K562 (cell line): Measurements from ENCODE around the gene CSNK1G2. TPM values are rescaled to one million over a fixed set of nuclear protein-coding genes. Genes with fewer than 3 reads are reported as not detected.

Experiments used
- ATAC-seq: fragments of 200-7000 bp; cut with Tn5 transposase; 3 replicates; pipeline ENCODE4 v1.9.1; 2020; ENCODE audit warnings: moderate library complexity
- BruUV-seq: library from RNA; stranded (reverse); fragments of 400-500 nt; replicated peaks from 2 replicates; lab custom pipeline; 2021; lab: Mats Ljungman, UMichigan
- CTCF ChIA-PET: fragments of 300-600 bp; formaldehyde crosslinking; extraction: SDS; loops from one replicate; lab custom pipeline; 2021; ENCODE audit warnings: low intra/inter-chr PET ratio; lab: Yijun Ruan, JAX
- POLR2A ChIA-PET: fragments of 300-600, 350-650 bp; sonication (Branson Sonifier 250); formaldehyde crosslinking; extraction: SDS; loops from one replicate; lab custom pipeline; 2021; ENCODE audit warnings: antibody characterized with exemption, inconsistent platforms; lab: Yijun Ruan, JAX
- DNase-seq, 4 experiments: peaks; one replicate each; pipeline versions ENCODE4 v3.0.0 to v3.0.0-alpha.2; 2011 to 2018; ENCODE audit warnings: low spot score in 3 of 4, mixed read lengths in 3 of 4; ENCODE audit errors: extremely low read depth in 1 of 4
- FAIRE-seq: peaks from 2 replicates; lab custom pipeline; 2011; peaks lifted over from hg19 to GRCh38; lab: Jason Lieb, UNC
- H2AFZ ChIP-seq: 2 replicates; pipeline ENCODE4 v1.6.0; 2011; ENCODE audit warnings: low read depth, low read length, control low read depth, inconsistent platforms
- H3K27ac ChIP-seq: fragments of 200-600 bp; 3 replicates; pipeline ENCODE4 v1.8.0; 2011; ENCODE audit warnings: low read depth, mild to moderate bottlenecking, control low read depth, inconsistent platforms, low read length, moderate library complexity, mixed read lengths; ENCODE audit errors: extremely low read depth
- H3K27me3 ChIP-seq, 2 experiments: fragments of 300-600 bp in 1 of 2; 2 replicates in 1 of 2; 3 replicates in 1 of 2; pipeline versions ENCODE4 v1.6.0 to v1.8.0; 2011; ENCODE audit warnings: inconsistent platforms in 2 of 2, low read length in 2 of 2, mild to moderate bottlenecking in 1 of 2, mixed read lengths in 1 of 2, moderate library complexity in 1 of 2; ENCODE audit not compliant: control insufficient read depth in 2 of 2, insufficient read depth in 2 of 2
- H3K36me3 ChIP-seq: fragments of 300-600 bp; 3 replicates; pipeline ENCODE4 v1.8.0; 2011; ENCODE audit warnings: mild to moderate bottlenecking, low read length, inconsistent platforms; ENCODE audit not compliant: control insufficient read depth, insufficient read depth
- H3K4me1 ChIP-seq, 2 experiments: fragments of 200-600 bp in 1 of 2; replicated peaks in 1 of 2; 2 replicates in 1 of 2; 3 replicates in 1 of 2; pipeline versions ENCODE4 v1.5.1 to v1.8.0; 2011; ENCODE audit warnings: inconsistent platforms in 2 of 2, low read length in 2 of 2, mild to moderate bottlenecking in 1 of 2, mixed read lengths in 1 of 2, moderate library complexity in 1 of 2; ENCODE audit not compliant: control insufficient read depth in 2 of 2, insufficient read depth in 2 of 2
- H3K4me2 ChIP-seq: 2 replicates; pipeline ENCODE4 v1.6.1; 2011; ENCODE audit warnings: low read length, control low read depth, inconsistent platforms, mixed read lengths; ENCODE audit not compliant: insufficient read depth
- H3K4me3 ChIP-seq: fragments of 200-600 bp; sonication (generic), shearing (Covaris generic); 2 replicates; pipeline ENCODE4 v1.5.1; 2016; ENCODE audit warnings: control low read depth, inconsistent platforms
- H3K79me2 ChIP-seq: fragments of 200-600 bp; 3 replicates; pipeline ENCODE4 v1.8.0; 2011; ENCODE audit warnings: low read length, inconsistent platforms; ENCODE audit not compliant: control insufficient read depth, insufficient read depth
- H3K9ac ChIP-seq, 2 experiments: 2 replicates each; pipeline versions ENCODE4 v1.6.0 to v1.6.1; 2011; ENCODE audit warnings: low read depth in 2 of 2, low read length in 2 of 2, control low read depth in 1 of 2, inconsistent platforms in 1 of 2, mild to moderate bottlenecking in 1 of 2, mixed read lengths in 1 of 2; ENCODE audit not compliant: insufficient read depth in 1 of 2
- H3K9me1 ChIP-seq: one replicate; pipeline ENCODE4 v1.6.0; 2011; ENCODE audit warnings: inconsistent platforms, mild to moderate bottlenecking, low read length, moderate library complexity; ENCODE audit not compliant: control insufficient read depth, insufficient read depth
- H3K9me3 ChIP-seq: replicated peaks from 2 replicates; pipeline ENCODE4 v1.5.1; 2011; ENCODE audit warnings: low read depth, low read length, inconsistent platforms; ENCODE audit not compliant: control insufficient read depth, insufficient read depth
- H4K20me1 ChIP-seq: replicated peaks from 2 replicates; pipeline ENCODE4 v1.6.1; 2011; ENCODE audit warnings: low read length, inconsistent platforms, mixed read lengths; ENCODE audit not compliant: control insufficient read depth, insufficient read depth
- NFIC ChIP-seq: fragments of 450-650 bp; IDR thresholded peaks from 2 replicates; pipeline ENCODE4 v1.6.1; 2017; ENCODE audit warnings: mild to moderate bottlenecking, inconsistent platforms
- PHB ChIP-seq: fragments of 250-450 bp; sonication (Bioruptor Pico); IDR thresholded peaks from 2 replicates; pipeline ENCODE4 v1.5.0; 2021
- WGBS: fragments of 100-300 bp; shearing (Covaris generic); methylation state at CpG from one replicate; pipeline ENCODE4 v1.1.6; 2016; ENCODE audit warnings: low coverage, mixed read lengths; ENCODE audit not compliant: insufficient coverage; ENCODE audit errors: missing lambda C conversion rate; 5-methylcytosine and 5-hydroxymethylcytosine counted together
- in situ Hi-C: fragments of 300-500 bp; cut with MboI; formaldehyde crosslinking; loops from 4 replicates; pipeline ENCODE4 v1.15.0; 2018; ENCODE audit warnings: inconsistent platforms, mixed read lengths
- intact Hi-C: fragments of 100-400 bp; cut with micrococcal nuclease; formaldehyde crosslinking; loops from 2 replicates; pipeline ENCODE4 v1.14.2; 2022
- polyA plus RNA-seq, 8 experiments: library from polyadenylated mRNA; depleted of rRNA in 4 of 8; stranded (reverse) in 5 of 8; unstranded in 3 of 8; fragments of >200 nt; fragmentation: Nextera tagmentation in 2 of 8; fragmentation: Illumina TruSeq in 1 of 8; extraction: Ambion mirVana in 2 of 8; extraction: Trizol in 1 of 8; gene quantifications; 2 replicates each; pipeline versions ENCODE4 v1.2.1 to v1.2.3, GENCODE V29; 2011 to 2014; ENCODE audit warnings: inconsistent platforms in 1 of 8, missing spikeins in 1 of 8
- total RNA-seq, 7 experiments: library from RNA; depleted of rRNA in 6 of 7; stranded (reverse); fragments of >200 nt in 6 of 7; fragmentation: Illumina TruSeq in 2 of 7; extraction: Trizol in 2 of 7; gene quantifications; 2 replicates each; pipeline versions ENCODE4 v1.2.1 to v1.2.3, GENCODE V29; 2011 to 2021; ENCODE audit warnings: low replicate concordance in 1 of 7
- TF ChIP-seq, protein P1 (sequence below): sonication (generic); formaldehyde crosslinking; IDR thresholded peaks from 2 replicates; pipeline ENCODE4 v1.8.1; 2023; ENCODE audit warnings: missing genetic modification reagents, mild to moderate bottlenecking, borderline replicate concordance

CSNK1G2 gene
- total and polyA plus RNA-seq, 9 of the 15 experiments (the other 6 are each of a cell fraction or from before 2014, with no cell fraction given) = 0.48 to 119 (median 49.5) TPM

DNA sequence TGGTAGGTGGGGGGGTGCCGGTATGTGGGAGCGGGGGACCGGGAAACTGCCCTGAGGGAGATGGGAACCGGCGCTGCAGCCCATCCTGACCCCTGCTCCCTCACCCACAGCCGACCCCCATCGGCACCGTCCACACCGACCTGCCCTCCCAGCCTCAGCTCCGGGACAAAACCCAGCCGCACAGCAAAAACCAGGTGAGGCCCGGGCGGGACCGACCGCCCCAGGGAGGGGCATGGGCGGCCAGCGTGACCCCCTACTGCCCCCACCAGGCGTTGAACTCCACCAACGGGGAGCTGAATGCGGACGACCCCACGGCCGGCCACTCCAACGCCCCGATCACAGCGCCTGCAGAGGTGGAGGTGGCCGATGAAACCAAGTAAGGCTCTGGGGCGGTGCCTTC, 38.7 kb downstream of the CSNK1G2 start (continued):
- TF ChIP-seq, protein P1, sequence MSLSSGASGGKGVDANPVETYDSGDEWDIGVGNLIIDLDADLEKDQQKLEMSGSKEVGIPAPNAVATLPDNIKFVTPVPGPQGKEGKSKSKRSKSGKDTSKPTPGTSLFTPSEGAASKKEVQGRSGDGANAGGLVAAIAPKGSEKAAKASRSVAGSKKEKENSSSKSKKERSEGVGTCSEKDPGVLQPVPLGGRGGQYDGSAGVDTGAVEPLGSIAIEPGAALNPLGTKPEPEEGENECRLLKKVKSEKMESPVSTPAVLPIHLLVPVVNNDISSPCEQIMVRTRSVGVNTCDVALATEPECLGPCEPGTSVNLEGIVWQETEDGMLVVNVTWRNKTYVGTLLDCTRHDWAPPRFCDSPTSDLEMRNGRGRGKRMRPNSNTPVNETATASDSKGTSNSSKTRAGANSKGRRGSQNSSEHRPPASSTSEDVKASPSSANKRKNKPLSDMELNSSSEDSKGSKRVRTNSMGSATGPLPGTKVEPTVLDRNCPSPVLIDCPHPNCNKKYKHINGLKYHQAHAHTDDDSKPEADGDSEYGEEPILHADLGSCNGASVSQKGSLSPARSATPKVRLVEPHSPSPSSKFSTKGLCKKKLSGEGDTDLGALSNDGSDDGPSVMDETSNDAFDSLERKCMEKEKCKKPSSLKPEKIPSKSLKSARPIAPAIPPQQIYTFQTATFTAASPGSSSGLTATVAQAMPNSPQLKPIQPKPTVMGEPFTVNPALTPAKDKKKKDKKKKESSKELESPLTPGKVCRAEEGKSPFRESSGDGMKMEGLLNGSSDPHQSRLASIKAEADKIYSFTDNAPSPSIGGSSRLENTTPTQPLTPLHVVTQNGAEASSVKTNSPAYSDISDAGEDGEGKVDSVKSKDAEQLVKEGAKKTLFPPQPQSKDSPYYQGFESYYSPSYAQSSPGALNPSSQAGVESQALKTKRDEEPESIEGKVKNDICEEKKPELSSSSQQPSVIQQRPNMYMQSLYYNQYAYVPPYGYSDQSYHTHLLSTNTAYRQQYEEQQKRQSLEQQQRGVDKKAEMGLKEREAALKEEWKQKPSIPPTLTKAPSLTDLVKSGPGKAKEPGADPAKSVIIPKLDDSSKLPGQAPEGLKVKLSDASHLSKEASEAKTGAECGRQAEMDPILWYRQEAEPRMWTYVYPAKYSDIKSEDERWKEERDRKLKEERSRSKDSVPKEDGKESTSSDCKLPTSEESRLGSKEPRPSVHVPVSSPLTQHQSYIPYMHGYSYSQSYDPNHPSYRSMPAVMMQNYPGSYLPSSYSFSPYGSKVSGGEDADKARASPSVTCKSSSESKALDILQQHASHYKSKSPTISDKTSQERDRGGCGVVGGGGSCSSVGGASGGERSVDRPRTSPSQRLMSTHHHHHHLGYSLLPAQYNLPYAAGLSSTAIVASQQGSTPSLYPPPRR (CRISPR knock-in tag) = no peak

DNA sequence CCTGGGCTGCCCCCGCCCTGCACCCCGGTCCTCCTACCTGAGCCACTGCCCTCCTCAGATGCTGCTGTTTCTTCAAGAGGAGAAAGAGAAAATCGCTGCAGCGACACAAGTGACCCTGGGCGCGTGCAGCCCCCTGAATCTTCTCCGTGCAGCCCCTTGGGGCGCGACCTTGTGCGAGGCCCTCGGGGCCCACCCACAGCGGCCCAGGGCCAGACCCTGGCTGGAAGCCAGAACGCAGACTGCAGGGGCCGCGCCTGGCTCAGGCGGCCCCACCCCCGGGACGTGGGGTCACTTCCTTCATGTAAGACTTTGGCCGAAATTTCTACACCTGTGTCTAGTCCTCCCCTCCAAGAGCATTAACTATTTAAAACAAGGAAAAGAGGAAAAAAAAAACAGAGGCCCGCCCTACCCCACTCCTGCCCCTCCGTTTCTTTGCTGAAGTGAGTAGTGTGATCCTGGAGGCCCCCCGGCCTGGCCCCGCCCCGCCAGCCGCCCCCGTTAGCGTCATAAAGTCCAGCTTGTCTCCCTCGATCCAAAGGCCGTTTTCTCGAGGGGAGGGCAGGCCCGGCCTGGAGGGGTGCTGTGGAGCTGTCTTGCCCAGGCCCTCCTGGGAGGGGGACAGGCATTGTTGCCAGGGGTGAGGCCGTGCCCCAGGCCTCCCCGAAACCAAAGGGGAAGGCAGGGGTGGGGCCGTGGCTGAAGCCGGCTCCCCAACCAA, 39.3 kb downstream of the CSNK1G2 start:
- ATAC-seq (no peak), DNase-seq (no peak), FAIRE-seq (no peak)
- intact Hi-C loops (no loop called here), in situ Hi-C loops (no loop called here)
- ChIA-PET CTCF (no interaction called here), POLR2A (no interaction called here)
- Histone ChIP-seq H4K20me1 (0 out of 2 replicates have a peak, but pooled peaks cover 5% of the 10 kb centered on the region), H3K79me2 (peaks cover 21% of the 10 kb centered on the region), H3K27ac (no peak overlapping the region), H3K9me3 (no peaks in the 10 kb centered on the region), H3K27me3 (no peaks in the 10 kb centered on the region), H3K36me3 (peaks cover 78% of the 10 kb centered on the region; the same call in 2 of the 3 replicates), H3K9ac (peak overlapping the region in 1 of 2 experiments; percentile 17; a peak in 1 of 4 replicates), H3K9me1 (no peaks in the 10 kb centered on the region), H3K4me2 (no peak overlapping the region), H2AFZ (no peak overlapping the region), H3K4me3 (no peak overlapping the region), H3K4me1 (peaks cover 4 to 42% of the 10 kb centered on the region in 2 experiments; a peak in 4 of 5 replicates)
- 95% methylated on average over 13 of the region's 35 CpGs for WGBS
- TF ChIP-seq PHB (CRISPR knock-in tag) = no peak
- peak; percentile 29; the same call in 1 of the 2 replicates for TF ChIP-seq NFIC
- BruUV-seq = TSS peak; percentile 68
